ENCODE data around the gene ASB4.
A peak's percentile ranks its signal among the peaks of the same experiment; 100 is the strongest.

Gene ASB4

GRCh38 chr7:95478272-95479037 lies 7.3 kb upstream of the ASB4 start:
- peak overlapping the region; percentile 41 to 57 for H3K4me3 ChIP-seq (ENCODE audit: low read length in 2 of 2)

GRCh38 chr7:95479992-95480624 lies 5.6 kb upstream of the ASB4 start:
- no peak overlapping the region for H3K9ac ChIP-seq (ENCODE audit: low read depth in 1 of 2, low read length in 2 of 2)
- no peak overlapping the region for H3K4me3 ChIP-seq (ENCODE audit: low read length in 2 of 2)
- peaks cover 0 to 4% of the 10 kb centered on the region in 2 donors for H3K4me1 ChIP-seq (ENCODE audit: control insufficient read depth in 2 of 2, insufficient read depth in 2 of 2, low read length in 2 of 2)

More at GRCh38 chr7:95478272-95479037, 7.3 kb upstream of the ASB4 start:
- H3K9ac ChIP-seq (ENCODE audit: low read depth in 1 of 2, low read length in 2 of 2): no peak overlapping the region
- no peak overlapping the region for H3K27ac ChIP-seq (ENCODE audit: low read depth in 2 of 2, low read length in 2 of 2)
- H3K9me3 ChIP-seq (ENCODE audit: control insufficient read depth in 2 of 2, low read length in 2 of 2): no peaks in the 10 kb centered on the region
- H3K27me3 ChIP-seq (ENCODE audit: control insufficient read depth in 2 of 2, insufficient read depth in 2 of 2, low read length in 2 of 2): no peaks in the 10 kb centered on the region
- H3K36me3 ChIP-seq (ENCODE audit: control insufficient read depth in 2 of 2, insufficient read depth in 2 of 2, low read length in 2 of 2): no peaks in the 10 kb centered on the region
- peaks cover 0 to 4% of the 10 kb centered on the region in 2 donors for H3K4me1 ChIP-seq (ENCODE audit: control insufficient read depth in 2 of 2, insufficient read depth in 2 of 2, low read length in 2 of 2)

DNA sequence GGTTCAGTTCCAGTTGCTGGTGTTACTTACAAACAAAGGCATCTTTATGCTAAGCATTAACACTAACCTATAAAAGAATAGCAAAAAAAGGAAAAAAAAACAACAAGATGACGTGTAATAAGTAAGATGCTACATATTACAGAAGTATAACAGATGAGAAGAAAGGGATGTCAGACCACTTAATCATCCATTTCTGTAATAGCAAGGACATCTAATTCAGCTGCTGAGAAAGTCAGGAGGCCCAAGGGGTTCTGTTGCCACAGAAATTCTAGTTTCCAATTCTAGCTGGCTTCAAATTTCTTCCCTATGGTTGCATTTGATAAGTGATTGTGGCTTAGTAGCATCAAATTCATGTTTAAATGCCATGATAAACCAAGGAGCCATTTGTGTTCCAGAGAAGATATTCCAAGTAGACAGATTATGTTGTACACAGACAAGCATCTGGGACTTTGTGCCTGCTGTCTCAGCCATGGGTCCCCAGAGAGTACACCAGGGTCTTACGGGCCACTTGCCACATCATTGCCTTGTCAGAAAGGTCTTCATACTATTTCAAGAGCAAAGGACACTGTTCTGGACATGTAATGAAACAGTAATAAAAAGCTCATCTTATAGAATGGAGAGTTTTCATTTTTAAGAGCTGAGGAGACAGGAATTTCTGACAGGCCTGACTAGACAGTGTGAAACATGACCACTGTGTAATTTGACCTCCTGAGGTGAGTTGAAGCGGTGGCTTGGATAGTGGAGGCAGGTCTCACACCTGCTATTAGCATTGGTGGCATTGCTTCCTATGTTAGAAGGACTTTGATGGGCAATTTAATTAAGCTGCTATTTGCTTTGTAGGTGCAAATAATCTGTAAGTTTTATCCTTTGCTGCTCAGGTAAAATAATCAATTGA lies 4.2 kb upstream of the ASB4 start:
- Histone ChIP-seq H3K27ac (ENCODE audit: low read depth in 2 of 2, low read length in 2 of 2) (no peak overlapping the region), H3K9me3 (ENCODE audit: control insufficient read depth in 2 of 2, low read length in 2 of 2) (no peaks in the 10 kb centered on the region), H3K9ac (ENCODE audit: low read depth in 1 of 2, low read length in 2 of 2) (no peak overlapping the region), H3K4me3 (ENCODE audit: low read length in 2 of 2) (no peak overlapping the region), H3K36me3 (ENCODE audit: control insufficient read depth in 2 of 2, insufficient read depth in 2 of 2, low read length in 2 of 2) (no peaks in the 10 kb centered on the region), H3K4me1 (ENCODE audit: control insufficient read depth in 2 of 2, insufficient read depth in 2 of 2, low read length in 2 of 2) (peaks cover 0 to 4% of the 10 kb centered on the region in 2 donors), H3K27me3 (ENCODE audit: control insufficient read depth in 2 of 2, insufficient read depth in 2 of 2, low read length in 2 of 2) (no peaks in the 10 kb centered on the region)

More at GRCh38 chr7:95479992-95480624, 5.6 kb upstream of the ASB4 start:
- no peaks in the 10 kb centered on the region for H3K27me3 ChIP-seq (ENCODE audit: control insufficient read depth in 2 of 2, insufficient read depth in 2 of 2, low read length in 2 of 2)
- no peaks in the 10 kb centered on the region for H3K36me3 ChIP-seq (ENCODE audit: control insufficient read depth in 2 of 2, insufficient read depth in 2 of 2, low read length in 2 of 2)
- H3K9me3 ChIP-seq (ENCODE audit: control insufficient read depth in 2 of 2, low read length in 2 of 2): no peaks in the 10 kb centered on the region
- no peak overlapping the region for H3K27ac ChIP-seq (ENCODE audit: low read depth in 2 of 2, low read length in 2 of 2)

- H3K36me3 ChIP-seq (ENCODE audit: control insufficient read depth in 2 of 2, insufficient read depth in 2 of 2, low read length in 2 of 2): no peaks in the 10 kb centered on the region
- H3K27me3 ChIP-seq (ENCODE audit: control insufficient read depth in 2 of 2, insufficient read depth in 2 of 2, low read length in 2 of 2): no peaks in the 10 kb centered on the region
- H3K9ac ChIP-seq (ENCODE audit: low read depth in 1 of 2, low read length in 2 of 2): no peak overlapping the region
- H3K9me3 ChIP-seq (ENCODE audit: control insufficient read depth in 2 of 2, low read length in 2 of 2): no peaks in the 10 kb centered on the region
- peaks cover 0 to 4% of the 10 kb centered on the region in 2 donors for H3K4me1 ChIP-seq (ENCODE audit: control insufficient read depth in 2 of 2, insufficient read depth in 2 of 2, low read length in 2 of 2)
- no peak overlapping the region for H3K27ac ChIP-seq (ENCODE audit: low read depth in 2 of 2, low read length in 2 of 2)
- H3K4me3 ChIP-seq (ENCODE audit: low read length in 2 of 2): no peak overlapping the region
Observed at GRCh38 chr7:95482424-95482823, 3.3 kb upstream of the ASB4 start.

DNA sequence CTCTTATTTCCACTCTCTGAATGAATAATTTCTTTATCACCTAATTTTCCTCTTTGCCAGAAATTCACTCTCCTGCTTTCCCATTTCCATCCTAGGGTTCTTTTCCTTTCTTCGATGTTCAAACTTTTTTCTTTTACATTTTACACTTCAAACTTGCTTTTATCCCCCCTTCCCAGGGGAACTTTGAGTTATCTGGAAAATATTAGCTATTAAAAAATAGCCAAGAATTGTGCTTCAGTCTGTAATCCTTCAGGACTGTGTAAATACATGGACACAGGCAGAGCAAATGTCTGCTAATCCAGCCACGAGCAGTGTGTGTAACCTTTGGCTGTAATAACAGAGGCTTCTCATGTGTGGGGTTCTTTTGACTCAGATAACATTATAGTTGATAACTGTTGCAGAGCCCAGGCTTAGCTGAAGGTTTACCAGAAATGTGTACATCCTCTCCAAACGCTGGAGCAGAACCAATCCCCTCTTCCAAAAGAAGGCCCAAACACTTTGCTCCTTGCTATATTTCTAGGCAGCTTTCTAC lies 4.6 kb downstream of the ASB4 start:
- H3K9me3 ChIP-seq (ENCODE audit: control insufficient read depth in 2 of 2, low read length in 2 of 2): no peaks in the 10 kb centered on the region
- no peak overlapping the region for H3K9ac ChIP-seq (ENCODE audit: low read depth in 1 of 2, low read length in 2 of 2)
- H3K27ac ChIP-seq (ENCODE audit: low read depth in 2 of 2, low read length in 2 of 2): no peak overlapping the region
- H3K27me3 ChIP-seq (ENCODE audit: control insufficient read depth in 2 of 2, insufficient read depth in 2 of 2, low read length in 2 of 2): no peaks in the 10 kb centered on the region
- H3K4me1 ChIP-seq (ENCODE audit: control insufficient read depth in 2 of 2, insufficient read depth in 2 of 2, low read length in 2 of 2): no peaks in the 10 kb centered on the region
- no peaks in the 10 kb centered on the region for H3K36me3 ChIP-seq (ENCODE audit: control insufficient read depth in 2 of 2, insufficient read depth in 2 of 2, low read length in 2 of 2)
- no peak overlapping the region for H3K4me3 ChIP-seq (ENCODE audit: low read length in 2 of 2)

DNA sequence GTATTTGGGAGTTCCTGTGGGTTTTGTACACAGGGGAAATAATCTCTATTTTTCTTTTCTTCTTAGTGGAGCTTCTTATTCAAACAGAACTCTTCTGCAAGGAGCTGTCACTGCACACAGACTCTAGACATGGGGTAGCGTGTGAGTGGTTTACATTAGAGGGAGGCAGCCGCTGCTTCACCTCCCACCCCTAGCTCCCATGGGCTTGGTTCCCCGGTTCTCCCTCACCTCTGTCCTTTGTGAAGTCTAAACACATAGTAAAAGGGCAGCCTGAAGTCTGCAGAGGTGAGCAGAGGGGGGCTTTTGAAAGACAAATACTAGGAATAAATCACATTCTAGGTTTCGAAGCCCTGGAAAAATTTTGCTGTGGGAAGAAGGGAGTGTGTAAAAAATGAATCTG lies 5.5 kb downstream of the ASB4 start:
- H3K4me3 ChIP-seq (ENCODE audit: low read length in 2 of 2): no peak overlapping the region
- no peaks in the 10 kb centered on the region for H3K36me3 ChIP-seq (ENCODE audit: control insufficient read depth in 2 of 2, insufficient read depth in 2 of 2, low read length in 2 of 2)
- H3K27me3 ChIP-seq (ENCODE audit: control insufficient read depth in 2 of 2, insufficient read depth in 2 of 2, low read length in 2 of 2): no peaks in the 10 kb centered on the region
- H3K9me3 ChIP-seq (ENCODE audit: control insufficient read depth in 2 of 2, low read length in 2 of 2): no peaks in the 10 kb centered on the region
- no peak overlapping the region for H3K27ac ChIP-seq (ENCODE audit: low read depth in 2 of 2, low read length in 2 of 2)
- H3K4me1 ChIP-seq (ENCODE audit: control insufficient read depth in 2 of 2, insufficient read depth in 2 of 2, low read length in 2 of 2): no peaks in the 10 kb centered on the region
- no peak overlapping the region for H3K9ac ChIP-seq (ENCODE audit: low read depth in 1 of 2, low read length in 2 of 2)

DNA sequence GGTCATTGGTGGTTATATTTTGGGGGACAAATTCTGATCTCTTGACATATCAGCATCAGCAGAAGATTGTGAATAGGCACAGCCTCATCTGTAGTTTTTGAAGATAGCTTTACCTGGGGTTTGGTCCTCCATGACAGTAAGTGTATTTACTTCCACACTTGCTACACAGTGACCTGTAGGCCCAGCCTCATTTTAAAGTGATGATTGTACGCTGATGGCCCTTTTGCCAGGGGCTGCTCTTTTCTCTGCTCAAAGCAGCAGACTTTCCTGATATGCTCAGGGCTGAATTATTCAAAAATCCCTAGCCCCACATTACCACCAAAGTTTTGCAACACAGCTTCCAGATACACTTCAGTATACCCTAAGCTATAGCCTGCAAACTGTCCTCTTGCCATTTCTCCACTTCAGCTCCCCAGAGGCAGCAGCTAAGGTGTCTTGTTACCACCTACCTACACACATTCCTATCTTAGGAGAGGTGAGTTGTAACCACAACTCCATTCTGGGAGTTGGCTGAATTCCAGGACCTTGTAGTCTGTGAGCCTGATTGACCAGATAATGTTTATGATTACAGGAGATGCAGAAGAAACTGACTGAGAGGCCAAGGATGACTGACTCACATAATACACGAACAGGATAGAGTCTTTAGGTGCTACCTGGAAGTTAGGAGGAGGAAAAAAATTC lies 6.0 kb downstream of the ASB4 start:
- Histone ChIP-seq H3K9me3 (ENCODE audit: control insufficient read depth in 2 of 2, low read length in 2 of 2) (no peaks in the 10 kb centered on the region), H3K9ac (ENCODE audit: low read depth in 1 of 2, low read length in 2 of 2) (no peak overlapping the region), H3K27ac (ENCODE audit: low read depth in 2 of 2, low read length in 2 of 2) (no peak overlapping the region), H3K36me3 (ENCODE audit: control insufficient read depth in 2 of 2, insufficient read depth in 2 of 2, low read length in 2 of 2) (no peaks in the 10 kb centered on the region), H3K27me3 (ENCODE audit: control insufficient read depth in 2 of 2, insufficient read depth in 2 of 2, low read length in 2 of 2) (no peaks in the 10 kb centered on the region), H3K4me3 (ENCODE audit: low read length in 2 of 2) (no peak overlapping the region), H3K4me1 (ENCODE audit: control insufficient read depth in 2 of 2, insufficient read depth in 2 of 2, low read length in 2 of 2) (no peaks in the 10 kb centered on the region)

GRCh38 chr7:95493247-95493646 lies 7.5 kb downstream of the ASB4 start:
- H3K9ac ChIP-seq (ENCODE audit: low read depth in 1 of 2, low read length in 2 of 2): no peak overlapping the region
- no peaks in the 10 kb centered on the region for H3K36me3 ChIP-seq (ENCODE audit: control insufficient read depth in 2 of 2, insufficient read depth in 2 of 2, low read length in 2 of 2)

DNA sequence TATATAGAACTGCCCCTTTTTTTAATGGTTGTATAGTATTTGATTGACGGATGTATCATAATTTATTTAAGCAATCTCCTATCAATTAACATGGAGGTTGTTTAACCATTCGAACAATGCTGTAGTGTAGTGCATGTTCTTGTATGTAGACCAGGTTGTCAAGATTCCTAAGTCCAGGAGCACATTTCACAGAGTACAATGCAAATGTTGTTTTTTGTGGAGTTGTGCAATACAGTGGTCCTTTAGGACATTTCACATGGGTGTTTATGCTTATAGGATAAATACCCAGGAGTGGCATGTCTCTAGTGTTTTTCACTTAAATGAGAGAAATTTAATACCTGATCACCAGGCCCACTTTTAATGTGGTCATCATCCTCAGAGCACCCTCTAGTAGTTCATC lies 8.1 kb downstream of the ASB4 start:
- Histone ChIP-seq H3K27me3 (ENCODE audit: control insufficient read depth in 2 of 2, insufficient read depth in 2 of 2, low read length in 2 of 2) (no peaks in the 10 kb centered on the region), H3K27ac (ENCODE audit: low read depth in 2 of 2, low read length in 2 of 2) (no peak overlapping the region), H3K9ac (ENCODE audit: low read depth in 1 of 2, low read length in 2 of 2) (no peak overlapping the region), H3K4me1 (ENCODE audit: control insufficient read depth in 2 of 2, insufficient read depth in 2 of 2, low read length in 2 of 2) (no peaks in the 10 kb centered on the region), H3K4me3 (ENCODE audit: low read length in 2 of 2) (no peak overlapping the region), H3K9me3 (ENCODE audit: control insufficient read depth in 2 of 2, low read length in 2 of 2) (no peaks in the 10 kb centered on the region), H3K36me3 (ENCODE audit: control insufficient read depth in 2 of 2, insufficient read depth in 2 of 2, low read length in 2 of 2) (no peaks in the 10 kb centered on the region)

More at GRCh38 chr7:95493247-95493646, 7.5 kb downstream of the ASB4 start:
- Histone ChIP-seq H3K4me3 (ENCODE audit: low read length in 2 of 2) (no peak overlapping the region), H3K9me3 (ENCODE audit: control insufficient read depth in 2 of 2, low read length in 2 of 2) (no peaks in the 10 kb centered on the region), H3K4me1 (ENCODE audit: control insufficient read depth in 2 of 2, insufficient read depth in 2 of 2, low read length in 2 of 2) (no peaks in the 10 kb centered on the region), H3K27me3 (ENCODE audit: control insufficient read depth in 2 of 2, insufficient read depth in 2 of 2, low read length in 2 of 2) (no peaks in the 10 kb centered on the region), H3K27ac (ENCODE audit: low read depth in 2 of 2, low read length in 2 of 2) (no peak overlapping the region)

Data from mucosa of rectum (tissue), 2 donors.